Cortex of kidney (tissue), 1 donor: ENCODE measurements around the gene MAGEA9.
"Not testable (repeated sequence)": the region's sequence is repeated elsewhere in the genome, so short reads cannot be mapped to it uniquely, and the experiment has no call there.

Source experiments
- DNase-seq: peaks from one replicate; lab custom pipeline; 2025; lab: John Stamatoyannopoulos, UW

The MAGEA9 gene

GRCh38 chrX:149807747-149808458, 26.2 kb downstream of the MAGEA9 start:
- DNase-seq = no peak

- no peak for DNase-seq
Observed at GRCh38 chrX:149818652-149819051, 36.9 kb downstream of the MAGEA9 start.

GRCh38 chrX:149819371-149819770, 37.6 kb downstream of the MAGEA9 start:
- DNase-seq = no peak

- DNase-seq = no peak
Observed at GRCh38 chrX:149825424-149825823, 43.7 kb downstream of the MAGEA9 start.

GRCh38 chrX:149827254-149827653, 45.5 kb downstream of the MAGEA9 start:
- no peak for DNase-seq

- no peak for DNase-seq
Observed at GRCh38 chrX:149829751-149830191, 48.0 kb downstream of the MAGEA9 start.

GRCh38 chrX:149830192-149830873, 48.6 kb downstream of the MAGEA9 start:
- no peak for DNase-seq

- no peak for DNase-seq
Observed at GRCh38 chrX:149831473-149831872, 49.7 kb downstream of the MAGEA9 start.

- DNase-seq = not testable (repeated sequence)
Observed at GRCh38 chrX:149836728-149837127, 55.0 kb downstream of the MAGEA9 start.

GRCh38 chrX:149837167-149837566, 55.4 kb downstream of the MAGEA9 start:
- no peak for DNase-seq
